Measurements from ENCODE around the gene CLDN12.

DNA sequence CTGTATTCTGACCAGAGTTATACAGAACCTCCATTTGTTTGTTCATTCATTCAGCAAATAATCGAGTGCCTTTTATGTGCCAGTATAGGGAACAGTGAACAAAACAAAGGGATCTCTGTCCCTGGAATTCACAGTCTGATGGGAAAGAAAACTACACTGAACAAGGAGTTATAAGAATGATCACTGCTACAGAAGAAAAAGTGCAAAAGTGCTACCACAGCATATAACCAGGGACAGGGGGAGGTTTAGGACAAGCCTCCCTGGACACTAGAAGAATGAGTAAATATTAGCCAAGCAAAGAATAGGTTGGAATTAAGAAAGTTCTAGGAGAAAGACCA is 4.2 kb downstream of the CLDN12 start:
- TF ChIP-seq CTCF (IDR thresholded peaks at IDR 0.05; ENCODE audit: borderline replicate concordance, extremely low read depth, low read length, poor library complexity, severe bottlenecking) (no peak), EZH2 (IDR thresholded peaks at IDR 0.05; ENCODE audit: borderline replicate concordance, low read depth, low read length, severe bottlenecking) (no peak)

Measured in DND-41 (cell line).